Amniotic stem cell (primary cell): ENCODE data around the gene LHX4.

ENCODE experiments used
- DNase-seq: peaks from one replicate; lab custom pipeline; 2025; lab: John Stamatoyannopoulos, UW

The LHX4 gene

DNA sequence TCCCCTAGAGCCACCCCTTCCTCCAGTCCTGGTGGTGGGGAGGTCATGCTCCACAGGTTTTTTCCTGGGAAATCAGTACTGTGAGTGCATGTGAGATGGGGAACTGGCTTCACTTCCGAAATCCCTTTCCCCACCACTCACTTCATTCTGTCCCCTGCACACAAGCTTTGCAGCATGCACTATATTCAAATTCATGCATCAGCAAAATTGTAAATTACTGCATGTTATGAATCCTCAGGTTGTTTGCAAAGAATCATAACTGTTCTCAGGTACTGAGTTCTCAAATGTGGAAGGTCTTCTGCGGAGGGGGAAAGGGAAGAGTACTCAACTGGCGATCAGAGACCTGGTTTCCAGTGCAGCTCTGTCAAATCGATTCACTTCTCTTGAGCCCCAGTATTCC, 42.3 kb downstream of the LHX4 start:
- DNase-seq, result no peak

DNA sequence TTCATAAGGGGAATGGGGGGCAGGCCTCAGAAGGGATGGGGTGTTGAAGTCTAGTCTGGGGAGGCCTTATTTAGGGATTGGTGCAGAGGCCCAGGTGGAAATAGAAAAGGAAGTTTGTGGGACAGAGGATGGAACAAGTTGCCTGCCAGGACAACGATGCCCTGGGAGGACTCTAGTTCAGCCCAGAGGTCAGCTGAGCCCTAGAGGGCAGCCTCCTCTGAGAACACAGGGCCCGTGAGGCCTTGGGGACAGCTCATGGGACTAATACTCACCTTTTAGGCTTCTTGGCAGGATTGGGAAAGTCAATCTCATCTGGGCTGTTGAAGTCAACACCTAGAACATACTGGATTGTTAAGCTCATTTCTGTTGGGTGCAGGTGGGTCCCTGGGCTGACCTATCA, 43.0 kb downstream of the LHX4 start:
- DNase-seq, result no peak

- no peak for DNase-seq
Measured at GRCh38 chr1:180274221-180274620, 44.2 kb downstream of the LHX4 start.

DNA sequence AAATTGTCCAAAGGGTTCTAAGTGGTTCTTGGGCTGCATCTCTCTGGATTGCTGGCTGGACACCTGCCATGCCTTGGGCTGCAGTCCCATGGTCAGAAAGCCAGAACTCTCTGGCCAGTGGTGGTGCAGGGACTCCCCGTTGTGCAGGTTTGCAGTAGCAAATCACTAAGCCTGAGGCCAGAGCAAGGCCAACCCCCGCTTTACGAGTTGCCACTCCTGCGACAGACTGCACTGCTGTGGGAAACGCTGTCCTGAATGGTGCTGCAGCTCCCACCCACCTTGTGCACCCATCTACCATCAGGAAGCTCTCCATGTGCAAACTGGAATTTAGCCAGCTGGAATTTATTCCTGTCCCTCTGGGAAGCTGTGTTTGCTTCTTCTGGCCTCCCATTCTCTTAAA, 45.7 kb downstream of the LHX4 start:
- no peak for DNase-seq

DNA sequence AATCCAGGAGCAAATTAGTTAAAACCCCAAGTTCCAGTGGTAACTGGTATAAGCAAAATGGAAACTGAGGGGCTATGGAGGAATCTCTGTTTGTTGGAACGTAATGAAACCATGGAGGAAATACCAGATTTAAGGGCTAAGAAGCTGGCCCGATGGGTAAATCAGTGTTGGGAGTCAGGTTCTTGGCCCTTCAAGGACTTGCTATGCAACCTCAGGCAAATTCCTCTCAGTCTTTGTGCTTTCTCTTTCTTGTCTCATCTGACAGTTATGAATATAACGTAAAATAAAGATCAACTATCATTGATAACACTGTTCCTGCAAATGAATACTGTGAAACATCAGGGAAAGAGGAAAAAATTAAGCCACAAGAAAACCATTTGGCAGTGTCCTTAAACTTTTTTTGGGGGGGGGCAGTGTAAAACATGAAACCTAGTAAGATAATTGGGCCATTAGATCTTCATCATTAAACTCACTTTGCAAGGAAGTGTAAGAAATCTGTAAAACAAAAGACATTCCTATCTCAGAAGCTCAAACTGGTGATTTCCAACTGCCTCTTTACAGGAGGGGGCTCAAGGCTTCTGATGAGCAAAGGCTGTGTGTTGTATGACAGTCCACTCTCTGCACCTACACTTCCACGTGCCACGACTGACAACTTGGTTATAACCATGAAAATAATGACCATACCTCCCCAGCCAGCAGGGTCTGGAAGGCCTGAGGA, 47.6 kb downstream of the LHX4 start:
- no peak for DNase-seq

- DNase-seq, result no peak
Measured at GRCh38 chr1:180278194-180278515, 48.1 kb downstream of the LHX4 start.

- no peak for DNase-seq
Measured at GRCh38 chr1:180278596-180279395, 48.7 kb downstream of the LHX4 start.

DNA sequence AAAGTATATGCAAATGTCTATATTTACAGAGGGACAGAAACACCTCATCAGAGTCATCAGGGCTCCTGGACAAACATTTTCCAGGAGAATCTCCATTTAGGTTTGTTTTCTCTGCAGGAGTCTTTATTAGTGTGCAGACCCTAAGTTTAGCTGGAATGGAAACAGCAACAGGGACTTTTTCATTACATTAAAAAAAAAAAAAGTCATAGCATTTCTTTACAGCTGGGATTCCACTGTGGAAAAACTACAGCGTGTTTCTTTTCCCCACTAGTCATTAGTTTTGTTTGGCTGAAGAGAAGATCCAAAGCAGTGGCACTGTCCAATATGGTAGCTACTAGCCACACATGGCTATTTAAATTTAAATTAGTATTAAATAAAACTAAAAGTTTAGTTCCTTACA, 49.6 kb downstream of the LHX4 start:
- DNase-seq, result no peak

- DNase-seq, result no peak
Measured at GRCh38 chr1:180280617-180281016, 50.6 kb downstream of the LHX4 start.

DNA sequence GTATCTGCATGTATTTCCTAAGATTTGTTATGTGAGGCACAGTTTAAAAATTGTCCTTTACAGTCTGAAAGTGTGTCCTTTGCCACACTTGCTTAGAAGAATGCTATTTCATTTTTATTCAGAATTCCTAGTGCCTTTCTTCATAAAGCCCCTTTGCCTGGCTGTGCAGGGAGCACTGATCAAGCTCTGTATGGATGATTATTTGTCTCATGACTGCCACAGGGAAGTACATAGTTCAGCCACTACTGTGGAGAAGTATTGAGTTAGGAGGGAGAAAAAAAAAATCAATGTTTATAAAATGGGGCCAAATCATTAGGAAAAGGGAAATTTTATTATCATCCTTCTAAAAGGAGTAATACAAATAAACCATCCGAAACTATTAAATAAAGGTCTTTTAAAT, 51.4 kb downstream of the LHX4 start:
- DNase-seq, result no peak

DNA sequence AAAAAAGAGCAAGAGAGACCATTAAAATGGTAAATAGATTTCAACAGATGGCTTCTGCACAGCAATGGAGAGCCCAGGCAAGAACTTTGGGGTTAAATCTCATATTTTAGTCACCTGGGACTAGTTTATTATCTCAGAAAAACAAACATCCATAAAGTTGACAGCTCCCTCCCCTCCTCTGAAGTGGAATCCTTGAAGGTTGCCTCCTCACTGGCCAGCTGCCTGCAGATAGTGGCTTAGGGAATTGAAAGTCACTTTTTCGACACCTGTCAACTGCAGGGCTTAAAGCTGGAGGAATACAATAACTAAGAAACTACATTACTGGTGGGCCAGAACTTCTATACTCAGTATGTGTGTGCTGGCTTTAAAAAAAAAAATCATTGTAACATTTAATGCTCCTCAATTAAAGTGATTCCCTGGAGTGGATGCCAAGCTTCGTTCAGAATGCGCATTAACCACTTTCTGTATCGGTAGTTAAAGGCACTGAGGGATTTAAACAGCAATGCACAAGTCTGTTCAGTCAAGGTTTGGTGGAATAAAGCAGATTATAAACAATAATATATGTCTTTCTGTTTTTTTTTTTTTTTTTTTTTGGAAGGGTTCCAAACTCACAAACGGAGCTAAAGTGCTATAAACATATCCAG, 52.5 kb downstream of the LHX4 start:
- no peak for DNase-seq

- no peak for DNase-seq
Measured at GRCh38 chr1:180283098-180283497, 53.0 kb downstream of the LHX4 start.

GRCh38 chr1:180286417-180286816, 56.4 kb downstream of the LHX4 start:
- no peak for DNase-seq

- no peak for DNase-seq
Measured at GRCh38 chr1:180287988-180288705, 58.1 kb downstream of the LHX4 start.

DNA sequence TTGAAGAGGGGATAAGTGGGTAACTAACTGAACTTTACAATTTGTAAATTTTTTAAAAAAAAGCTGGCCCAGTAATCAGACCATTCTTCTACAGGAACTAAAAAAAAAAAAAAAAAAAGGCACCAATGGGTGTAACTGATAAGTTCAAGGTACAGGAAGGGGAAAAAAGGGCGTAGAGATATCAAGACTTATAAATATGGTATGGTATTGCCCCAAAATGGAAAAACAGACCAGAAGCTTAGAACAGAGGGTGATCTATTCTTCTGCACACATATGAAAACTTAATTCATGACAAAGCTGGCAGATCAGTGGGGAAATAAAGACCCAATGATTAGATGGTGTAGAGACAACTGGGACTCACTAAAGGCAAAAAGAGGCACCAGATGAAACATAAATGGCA, 58.9 kb downstream of the LHX4 start:
- DNase-seq, result no peak

- no peak for DNase-seq
Measured at GRCh38 chr1:180290265-180291001, 60.4 kb downstream of the LHX4 start.

DNA sequence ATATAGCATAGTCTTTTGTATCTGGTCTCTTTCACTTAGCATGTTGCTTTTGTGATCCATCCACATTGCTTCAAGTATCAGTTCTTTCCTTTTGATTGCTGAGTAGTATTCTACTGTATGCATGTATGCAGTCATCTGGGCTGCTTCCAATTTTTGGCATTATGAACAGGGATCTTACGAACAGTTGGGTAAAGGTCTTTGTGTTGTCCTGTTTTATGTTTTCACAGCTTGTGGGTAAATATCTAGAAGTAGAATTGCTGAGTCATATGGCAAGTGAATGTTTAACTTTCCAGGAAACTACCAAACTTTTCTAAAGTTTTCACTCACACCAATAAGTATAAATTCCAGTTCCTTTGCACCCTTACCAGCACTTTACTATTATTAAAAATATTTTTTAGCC, 60.9 kb downstream of the LHX4 start:
- no peak for DNase-seq

- no peak for DNase-seq
Measured at GRCh38 chr1:180294711-180295110, 64.6 kb downstream of the LHX4 start.

- no peak for DNase-seq
Measured at GRCh38 chr1:180295999-180296398, 65.9 kb downstream of the LHX4 start.

DNA sequence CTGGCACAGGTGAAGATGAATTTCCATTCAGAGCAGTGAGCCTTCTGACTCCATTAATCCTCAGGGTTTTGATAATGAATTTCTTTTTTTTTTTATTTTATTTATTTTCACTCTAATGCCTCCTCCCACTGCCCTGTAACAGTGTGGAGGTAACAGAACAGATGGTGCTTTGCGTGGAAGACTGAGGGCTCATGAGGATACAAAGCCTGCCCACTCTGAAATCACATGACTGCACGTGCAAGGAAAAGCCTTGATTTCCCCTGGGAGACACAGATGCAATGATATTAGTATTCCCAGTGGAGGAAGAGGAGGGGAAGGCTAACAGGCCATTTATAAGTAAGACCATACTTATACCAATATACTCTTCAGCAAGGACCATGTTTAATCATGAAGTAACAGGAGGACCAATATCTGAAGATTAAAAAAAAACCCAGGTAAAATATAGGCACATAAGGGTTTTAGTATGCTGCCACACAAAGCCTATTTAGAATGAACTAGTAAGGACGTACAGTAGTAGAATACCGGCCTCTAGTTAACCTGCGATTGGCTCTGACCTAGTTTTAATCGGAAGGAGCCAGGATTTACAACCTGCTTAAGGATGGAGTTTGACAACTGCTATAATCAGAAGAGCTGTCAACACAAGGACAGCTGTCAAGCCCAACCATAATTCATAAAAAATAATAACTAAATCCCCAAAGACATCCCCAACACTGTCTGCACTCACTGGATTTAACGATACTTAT, 69.6 kb downstream of the LHX4 start:
- DNase-seq, result no peak

GRCh38 chr1:180301135-180301742, 71.2 kb downstream of the LHX4 start:
- no peak for DNase-seq
